NCI-H2029 treated with DMSO at 0.1 percent for 48 hours (cell line): ENCODE measurements around the gene ASAP2.

Experiments
- DNase-seq: peaks from one replicate; lab custom pipeline; 2025; lab: John Stamatoyannopoulos, UW

The ASAP2 gene

GRCh38 chr2:9403924-9404323 lies 197.3 kb downstream of the ASAP2 start:
- DNase-seq: no peak

DNA sequence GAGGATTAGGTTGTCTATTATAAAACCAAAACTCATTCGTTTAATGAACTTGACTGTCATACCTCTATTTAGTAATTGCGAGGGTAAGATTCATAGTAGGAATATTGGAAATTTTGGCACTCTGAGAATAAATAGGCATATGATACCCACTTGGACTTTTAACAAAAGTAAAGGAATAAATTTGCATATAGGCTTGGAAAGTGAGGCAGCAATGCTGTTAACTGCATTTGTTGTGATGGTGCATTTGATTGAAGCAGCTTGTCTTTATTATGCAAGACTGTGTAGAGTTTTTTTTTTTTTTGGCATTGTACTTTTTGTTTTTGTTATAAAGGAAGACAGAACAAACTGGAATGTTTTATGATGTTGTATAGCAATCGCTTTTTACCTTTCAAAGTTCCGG lies 197.8 kb downstream of the ASAP2 start:
- no peak for DNase-seq

DNA sequence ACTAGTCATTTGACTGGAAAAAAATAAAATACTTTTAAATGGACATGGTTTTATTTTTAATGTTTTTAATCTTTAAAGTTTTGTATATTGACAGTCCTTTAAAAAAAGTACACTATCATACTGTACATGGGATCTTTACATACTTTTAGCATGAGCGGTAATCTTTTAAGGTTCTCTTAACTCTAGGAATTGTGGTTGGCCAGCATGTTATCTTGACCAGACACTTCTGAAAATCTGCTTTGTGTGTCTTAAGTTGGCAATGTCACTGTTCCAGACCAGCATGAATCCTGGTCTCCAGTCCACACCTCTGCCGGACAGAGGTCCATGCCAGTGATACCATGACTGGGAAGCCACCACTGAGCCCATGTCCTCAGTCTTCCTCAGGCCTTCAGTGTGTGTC lies 199.0 kb downstream of the ASAP2 start:
- no peak for DNase-seq

- no peak for DNase-seq
These were observed 200.1 kb downstream of the ASAP2 start for GRCh38 chr2:9406529-9407362.

DNA sequence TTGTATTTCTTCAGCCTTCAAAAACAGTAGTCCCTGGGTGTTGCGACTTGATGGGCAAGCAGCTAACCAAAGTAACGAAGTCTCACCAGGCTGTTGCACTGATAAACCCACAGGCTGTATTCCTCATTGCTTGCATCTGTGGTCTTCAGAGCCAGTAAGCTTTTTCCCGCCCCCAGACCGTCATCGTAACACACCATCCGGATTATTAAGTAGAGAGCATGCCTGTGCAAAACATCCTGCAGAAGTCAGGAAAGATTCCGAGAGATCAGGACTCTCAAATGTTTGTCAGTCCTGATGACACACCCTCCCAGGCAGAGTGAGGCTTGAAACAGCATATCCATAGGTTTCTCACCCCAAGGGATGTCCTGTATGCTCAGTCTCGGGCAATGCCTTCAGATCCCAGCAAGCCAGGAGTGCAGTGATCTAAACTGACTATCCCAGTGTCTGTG lies 200.8 kb downstream of the ASAP2 start:
- no peak for DNase-seq

DNA sequence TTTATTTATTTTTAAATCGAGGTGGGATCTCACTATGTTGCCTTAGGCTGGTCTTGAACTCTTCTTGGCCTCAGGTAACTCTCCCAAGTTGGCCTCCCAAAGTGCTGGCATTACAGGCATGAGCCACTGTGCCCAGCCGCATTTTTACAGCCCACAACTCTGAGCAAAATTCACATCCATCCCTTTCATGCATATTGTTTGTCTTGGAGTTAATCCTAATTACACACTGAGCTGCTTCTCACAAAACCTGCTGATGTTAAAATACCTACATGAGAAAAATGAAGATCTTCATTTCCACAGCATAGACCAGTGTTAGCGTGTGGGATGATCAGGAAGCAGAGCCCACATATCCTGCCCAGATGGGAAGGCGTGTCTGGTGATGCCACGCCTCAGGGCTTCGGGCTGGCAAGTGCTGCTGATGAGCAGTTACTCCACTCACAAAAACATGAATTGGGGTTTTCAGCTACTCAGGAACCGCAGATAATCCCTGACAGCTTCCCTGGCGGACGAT lies 202.1 kb downstream of the ASAP2 start:
- peak; percentile 32 for DNase-seq

GRCh38 chr2:9410108-9410507 lies 203.5 kb downstream of the ASAP2 start:
- DNase-seq: no peak

DNA sequence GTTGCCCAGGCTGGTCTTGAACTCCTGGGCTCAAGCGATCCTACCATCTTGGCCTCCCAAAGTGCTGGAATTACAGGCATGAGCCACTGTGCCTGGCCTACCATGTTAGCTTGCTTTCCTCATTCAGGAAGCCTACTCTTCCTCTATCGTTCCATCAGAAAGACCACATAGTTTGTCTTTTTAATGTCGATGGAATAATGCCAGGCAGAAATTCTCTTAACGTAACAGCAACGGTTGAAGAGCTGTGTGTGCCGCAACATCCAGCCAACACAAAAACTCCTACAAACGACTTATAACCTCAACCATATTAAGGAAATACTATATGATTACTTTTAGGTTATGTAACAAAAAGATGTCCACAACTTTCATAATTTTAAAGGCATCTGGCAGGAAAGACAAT lies 206.2 kb downstream of the ASAP2 start:
- DNase-seq: no peak

DNA sequence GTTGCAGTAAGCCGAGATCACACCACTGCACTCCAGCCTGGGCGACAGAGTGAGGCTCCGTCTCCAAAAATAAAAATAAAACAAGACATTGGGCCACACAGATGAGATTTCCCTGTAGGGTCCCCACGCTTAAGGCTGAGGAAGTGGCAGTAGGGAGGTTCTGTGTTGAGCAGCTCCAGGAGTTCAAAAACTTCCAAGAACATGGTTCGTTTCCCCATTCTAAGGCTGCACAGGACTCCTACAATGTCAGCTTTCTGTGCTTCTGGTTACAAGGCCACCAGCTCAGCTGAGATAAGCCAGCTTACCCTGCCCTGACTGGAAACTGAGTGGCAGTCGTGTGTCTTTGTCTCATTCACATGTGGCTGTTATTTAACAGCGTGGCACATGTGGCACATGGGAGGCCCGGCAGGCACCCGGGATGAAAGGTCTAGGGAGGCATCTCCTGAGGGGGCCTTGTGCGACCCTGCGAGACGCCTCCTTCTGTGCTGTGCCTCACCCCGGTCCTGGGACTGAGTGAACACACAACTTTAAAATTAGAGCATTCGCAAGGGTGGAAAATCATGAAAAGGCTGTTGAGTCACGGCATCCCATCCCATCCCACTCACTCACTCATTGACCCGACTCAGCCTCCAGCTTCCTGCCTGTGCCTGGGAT lies 209.0 kb downstream of the ASAP2 start:
- DNase-seq: no peak

- DNase-seq: no peak
These were observed 209.8 kb downstream of the ASAP2 start for GRCh38 chr2:9416267-9416961.

DNA sequence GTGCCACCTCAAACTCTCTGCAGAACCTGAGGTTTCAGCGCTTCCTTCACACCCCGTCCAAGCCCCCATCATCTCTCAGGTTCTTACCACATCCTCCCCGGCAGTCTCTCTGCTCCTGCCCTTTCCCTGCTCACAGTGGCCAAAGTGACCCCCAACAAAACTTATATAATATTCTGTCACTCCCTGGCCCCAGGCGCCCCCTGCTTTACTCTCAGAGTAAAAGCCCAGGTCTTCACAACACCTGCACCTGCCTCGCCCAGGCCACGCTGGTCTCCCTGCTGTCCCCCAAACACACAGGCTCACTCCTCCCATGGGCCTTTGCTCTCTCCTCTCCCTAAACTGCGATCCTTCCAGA lies 210.3 kb downstream of the ASAP2 start:
- no peak for DNase-seq

- DNase-seq: peak; percentile 47
These were observed 211.1 kb downstream of the ASAP2 start for GRCh38 chr2:9417725-9418124.

- no peak for DNase-seq
These were observed 212.1 kb downstream of the ASAP2 start for GRCh38 chr2:9418746-9419145.

GRCh38 chr2:9419541-9419940 lies 212.9 kb downstream of the ASAP2 start:
- DNase-seq: no peak

GRCh38 chr2:9420495-9420894 lies 213.9 kb downstream of the ASAP2 start:
- no peak for DNase-seq

- peak; percentile 5 for DNase-seq
These were observed 215.9 kb downstream of the ASAP2 start for GRCh38 chr2:9422321-9423099.

DNA sequence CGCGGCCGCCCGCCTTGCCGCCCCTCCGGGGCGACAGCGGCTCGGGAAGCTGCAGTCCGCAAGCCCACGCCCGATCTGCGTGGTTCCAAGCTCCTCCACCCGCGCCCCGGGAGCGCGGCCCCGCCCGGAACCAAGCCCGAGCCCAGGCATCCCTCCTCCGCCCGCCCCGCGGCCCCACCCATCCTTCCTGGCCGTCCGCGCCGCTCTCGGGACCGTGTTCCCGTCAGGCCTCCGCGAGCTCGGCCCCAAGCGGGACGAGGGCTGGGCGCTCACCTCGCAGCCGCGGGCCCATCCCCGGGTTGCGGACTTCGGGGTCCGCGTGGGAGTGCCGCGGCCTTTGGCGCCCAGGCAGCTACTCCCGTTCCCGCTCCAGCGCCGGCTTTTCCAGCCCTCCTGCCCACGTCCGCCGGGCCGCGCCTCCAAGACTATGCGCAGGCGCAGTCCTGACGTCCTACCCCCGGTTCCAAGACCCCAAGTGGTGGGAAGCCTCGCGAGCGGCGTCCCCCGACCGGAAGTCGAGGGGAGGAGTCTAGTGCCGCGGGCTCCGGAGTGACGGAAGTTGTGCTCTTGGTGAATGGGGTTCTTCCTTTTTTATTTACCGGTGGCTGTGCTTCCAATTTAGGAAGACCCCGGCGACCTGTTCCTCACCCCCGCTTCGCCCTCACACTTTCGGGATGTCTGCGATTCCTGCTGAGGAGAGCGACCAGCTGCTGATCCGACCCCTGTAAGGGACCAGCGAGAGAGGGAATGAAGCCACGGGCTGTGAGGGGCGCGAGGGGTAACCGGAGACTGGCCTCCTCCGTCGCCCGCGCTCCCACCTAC lies 216.7 kb downstream of the ASAP2 start, which contains the start of the genes CPSF3 and ITGB1BP1:
TSS of gene CPSF3 (plus strand) at position 555 of the 822 bp plus-strand sequence. CDS start at position 675, 120 bp downstream.
TSS of gene ITGB1BP1 (minus strand) at position 429 of the 822 bp plus-strand sequence. CDS start 4,831 bp downstream, outside the sequence.
- DNase-seq: peak; percentile 89

DNA sequence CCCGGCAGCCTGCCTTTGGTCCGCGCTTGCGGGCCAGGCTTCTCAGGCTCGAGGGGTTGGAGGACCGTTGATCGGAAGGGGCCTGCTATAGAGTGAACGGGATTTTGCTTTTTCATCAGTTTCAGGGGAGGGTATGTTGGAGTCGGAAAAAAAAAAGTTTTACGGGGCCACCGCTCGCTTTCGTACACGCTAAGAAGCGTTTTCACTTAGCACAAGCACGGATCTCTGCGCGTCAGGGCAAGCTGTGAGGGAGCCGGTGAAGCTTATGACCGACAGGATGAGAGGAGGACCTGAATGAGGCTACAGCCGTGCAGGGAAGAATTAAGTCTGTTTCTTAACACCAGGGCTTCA lies 217.3 kb downstream of the ASAP2 start:
- no peak for DNase-seq

DNA sequence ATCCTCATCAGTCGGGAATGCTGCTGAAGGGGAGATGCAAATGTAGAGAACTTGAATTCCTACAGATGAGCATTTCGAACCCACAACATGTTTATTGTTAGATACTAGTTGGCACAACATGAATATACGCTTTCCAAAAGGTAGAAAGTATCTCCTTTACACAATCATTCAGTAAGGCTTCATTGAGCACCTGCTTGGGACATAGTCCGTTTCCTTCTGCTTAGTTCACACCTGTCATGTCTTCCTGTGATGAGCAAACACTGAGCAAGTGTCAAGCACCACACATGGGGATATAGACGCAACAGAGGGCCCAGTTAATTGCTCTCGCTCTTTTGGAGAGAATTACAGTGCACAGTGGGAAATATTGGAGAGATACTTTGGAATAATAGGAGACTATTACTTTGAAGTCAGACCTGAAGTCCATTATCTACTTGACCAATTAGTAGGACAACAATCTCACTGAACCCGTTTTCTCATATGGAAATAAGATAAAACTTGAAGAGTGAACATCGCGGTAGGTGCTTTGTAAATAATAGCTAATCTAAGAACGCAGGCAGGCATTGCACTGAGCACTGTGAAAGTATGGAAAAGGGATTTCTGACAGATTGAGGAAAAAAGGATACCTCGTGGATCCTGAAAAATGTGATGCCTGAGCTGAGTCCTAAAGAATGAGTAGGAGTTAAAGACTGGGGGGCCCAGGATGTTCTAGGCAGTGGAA lies 218.0 kb downstream of the ASAP2 start:
- DNase-seq: no peak

DNA sequence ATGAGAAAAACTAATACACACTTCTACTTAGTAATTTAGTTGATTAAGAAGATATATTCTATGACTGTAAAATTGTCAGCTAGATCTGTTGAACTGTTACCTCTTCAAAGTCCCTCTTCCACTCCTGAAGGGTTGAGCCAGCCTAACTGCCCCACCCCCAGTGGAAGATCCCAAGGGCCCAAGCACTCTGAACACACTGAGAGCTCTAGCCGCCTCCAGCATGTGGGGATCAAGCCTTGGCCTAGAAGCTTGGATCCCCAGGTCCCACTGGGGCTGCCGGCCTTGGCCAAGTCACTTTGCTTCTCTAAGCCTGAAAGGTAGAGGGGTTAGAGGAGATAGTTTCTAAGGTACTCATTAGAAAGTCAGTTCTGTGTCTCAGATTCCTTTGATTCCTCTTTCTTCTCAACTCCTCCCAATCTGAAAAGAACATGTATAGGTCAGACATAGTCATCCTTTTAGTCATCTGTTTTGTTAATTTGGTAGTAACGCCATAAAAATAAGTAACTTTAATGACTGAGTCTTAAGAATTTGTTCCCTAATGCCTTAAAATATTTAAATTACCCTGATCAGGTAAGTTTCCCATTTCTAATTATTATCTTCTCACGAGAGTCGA lies 222.5 kb downstream of the ASAP2 start:
- no peak for DNase-seq
